Amniotic stem cell (primary cell): ENCODE results near the gene SGK2.
"Not testable (repeated sequence)": the region's sequence is repeated elsewhere in the genome, so short reads cannot be mapped to it uniquely, and the experiment has no call there.

Experiments
- DNase-seq: peaks from one replicate; lab custom pipeline; 2025; lab: John Stamatoyannopoulos, UW

Gene SGK2

DNA sequence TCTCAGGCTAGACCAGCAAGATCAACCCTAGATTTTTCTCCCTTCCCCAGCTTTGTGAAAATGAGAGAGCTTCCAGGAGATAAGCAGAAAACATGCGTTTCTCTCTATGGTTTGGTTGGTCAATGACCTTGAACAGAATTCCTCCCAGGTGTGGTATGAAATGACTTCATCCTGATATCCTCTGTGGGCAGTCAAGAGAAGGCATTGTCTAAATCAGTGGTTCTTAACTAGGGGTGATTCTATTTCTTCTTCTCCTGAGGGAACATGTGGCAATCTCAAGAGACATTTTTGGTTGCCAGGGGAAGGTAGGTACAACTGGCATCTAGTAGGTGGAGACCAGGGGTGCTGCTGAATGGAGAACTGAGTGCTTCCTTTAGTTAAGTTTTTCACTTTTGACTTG is 44.3 kb downstream of the SGK2 start:
- no peak for DNase-seq

DNA sequence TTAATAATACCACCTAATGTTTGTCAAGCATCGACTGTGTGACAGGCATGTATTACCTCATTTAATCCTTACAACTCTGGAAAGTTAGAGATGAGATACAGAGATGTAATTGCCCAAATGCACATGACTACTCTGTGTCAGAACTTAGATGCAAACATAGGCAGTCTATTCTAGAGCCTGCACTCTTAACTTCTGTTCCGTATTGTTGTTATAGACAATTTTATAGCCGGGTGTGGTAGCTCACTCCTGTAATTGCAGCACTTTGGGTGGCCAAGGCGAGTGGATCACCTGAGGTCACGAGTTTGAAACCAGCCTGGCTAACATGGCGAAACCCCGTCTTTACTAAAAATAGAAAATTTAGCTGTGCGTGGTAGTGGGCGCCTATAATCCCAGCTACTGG is 46.9 kb downstream of the SGK2 start:
- DNase-seq, result no peak

DNA sequence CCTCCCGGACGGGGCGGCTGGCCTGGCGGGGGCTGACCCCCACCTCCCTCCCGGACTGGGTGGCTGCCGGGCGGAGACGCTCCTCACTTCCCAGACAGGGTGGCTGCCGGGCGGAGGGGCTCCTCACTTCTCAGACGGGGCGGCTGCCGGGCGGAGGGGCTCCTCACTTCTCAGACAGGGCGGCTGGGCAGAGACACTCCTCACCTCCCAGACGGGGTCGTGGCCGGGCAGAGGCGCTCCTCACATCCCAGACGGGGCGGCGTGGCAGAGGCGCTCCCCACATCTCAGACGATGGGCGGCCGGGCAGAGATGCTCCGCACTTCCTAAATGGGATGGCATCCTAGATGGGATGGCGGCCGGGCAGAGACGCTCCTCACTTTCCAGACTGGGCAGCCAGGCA is 48.5 kb downstream of the SGK2 start:
- DNase-seq, result not testable (repeated sequence)

DNA sequence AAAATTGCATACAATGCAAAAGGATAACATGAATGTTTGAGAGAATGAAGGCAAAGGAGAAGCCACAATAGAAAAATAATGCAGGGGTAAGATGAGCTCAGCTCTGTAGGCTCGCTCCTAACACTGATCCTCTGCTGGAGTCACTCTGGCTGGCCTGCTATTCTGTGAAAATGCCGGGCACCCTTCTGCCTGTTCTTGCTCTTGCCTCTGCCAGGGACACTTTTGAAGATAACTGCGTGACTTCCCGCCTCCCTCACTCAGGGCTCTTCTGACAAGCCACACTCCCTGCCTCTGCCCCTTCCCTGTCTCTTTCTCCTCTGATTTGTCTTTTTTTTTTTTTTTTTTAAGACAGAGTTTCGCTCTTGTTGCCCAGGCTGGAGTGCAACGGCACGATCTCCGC is 72.8 kb downstream of the SGK2 start:
- no peak for DNase-seq
